Lung (tissue), 12 donors: ENCODE data around the gene TSPAN13. TPM values are rescaled to one million over a fixed set of nuclear protein-coding genes. Genes with fewer than 3 reads are reported as not detected.
A peak's percentile ranks its signal among the peaks of the same experiment; 100 is the strongest.

Experiments used
- ATAC-seq: fragments of 200-7000 bp; cut with Tn5 transposase; one replicate; pipeline ENCODE4 v1.9.1; 2020; ENCODE audit warnings: moderate number of reproducible peaks; ENCODE audit not compliant: insufficient read depth, low FRiP score
- DNase-seq, 3 donors: peaks; one replicate each; pipeline ENCODE4 v3.0.0-alpha.2; 2013 to 2017
- H3K27ac ChIP-seq, 2 donors: one replicate each; pipeline ENCODE4 v1.5.1; 2013; ENCODE audit warnings: mild to moderate bottlenecking in 2 of 2, moderate library complexity in 2 of 2, control low read depth in 1 of 2, inconsistent platforms in 1 of 2, low read depth in 1 of 2, low read length in 1 of 2
- H3K27me3 ChIP-seq, 3 donors: one replicate each; pipeline ENCODE4 v1.5.1; 2013; ENCODE audit warnings: low read length in 2 of 3; ENCODE audit not compliant: control insufficient read depth in 3 of 3, insufficient read depth in 3 of 3
- H3K36me3 ChIP-seq, 4 donors: one replicate each; pipeline ENCODE4 v1.5.1; 2013; ENCODE audit warnings: low read length in 4 of 4, mild to moderate bottlenecking in 1 of 4, moderate library complexity in 1 of 4; ENCODE audit not compliant: control insufficient read depth in 4 of 4, insufficient read depth in 4 of 4
- H3K4me1 ChIP-seq, 5 donors: one replicate each; pipeline ENCODE4 v1.5.1; 2013; ENCODE audit warnings: low read length in 5 of 5, mild to moderate bottlenecking in 2 of 5, moderate library complexity in 1 of 5; ENCODE audit not compliant: control insufficient read depth in 5 of 5, insufficient read depth in 5 of 5
- H3K4me3 ChIP-seq: one replicate; pipeline ENCODE4 v1.5.1; 2013; ENCODE audit warnings: mild to moderate bottlenecking, control low read depth, moderate library complexity
- H3K9ac ChIP-seq, 2 donors: one replicate each; pipeline ENCODE4 v1.5.1; 2013; ENCODE audit warnings: low read length in 2 of 2, control low read depth in 1 of 2; ENCODE audit not compliant: insufficient read depth in 1 of 2
- H3K9me3 ChIP-seq, 4 donors: one replicate each; pipeline ENCODE4 v1.5.1; 2013; ENCODE audit warnings: low read length in 3 of 4, mild to moderate bottlenecking in 1 of 4, moderate library complexity in 1 of 4; ENCODE audit not compliant: control insufficient read depth in 4 of 4, insufficient read depth in 3 of 4
- WGBS, 2 donors: extraction: QIAGEN DNeasy Blood & Tissue Kit; methylation state at CpG; one replicate each; pipeline ENCODE4 v1.1.7; 2013; 5-methylcytosine and 5-hydroxymethylcytosine counted together
- polyA plus RNA-seq, 2 donors: library from polyadenylated mRNA; stranded (reverse); fragments of 200-250 nt; gene quantifications; one replicate each; pipeline ENCODE4 v1.2.1, GENCODE V29; 2013
- total RNA-seq, 2 donors: library from RNA; depleted of rRNA in 1 of 2; stranded (reverse); fragments of >200 nt in 1 of 2; gene quantifications; one replicate each; pipeline ENCODE4 v1.2.1, GENCODE V29; 2014 to 2021
- TF ChIP-seq, protein P1 (sequence below): IDR thresholded peaks from 2 replicates; pipeline ENCODE4 v1.5.1; 2012; ENCODE audit warnings: mild to moderate bottlenecking; ENCODE audit errors: control extremely low read depth, extremely low read depth
- donor health status: control.
- donor health status: control.
- donor health status: Bipolar disorder and iron deficiency.
- donor health status: healthy.
- donor health status: DM: yes; HTN: yes; CAD: no.

The TSPAN13 gene
- total and polyA plus RNA-seq, 4 donors, result 81.1 to 143 (median 125) TPM

- no peak overlapping the region for H3K27ac ChIP-seq
- no peaks in the 10 kb centered on the region for H3K9me3 ChIP-seq
- H3K36me3 ChIP-seq, result peaks cover 0 to 7% (median 0%) of the 10 kb centered on the region in 4 donors
- WGBS, 2 donors, result 59 to 73% methylated on average over 4 of the region's 4 CpGs
- ATAC-seq (no peak), DNase-seq (peak in 2 of 3 donors; percentile 35 to 65)
- TF ChIP-seq, protein P1, sequence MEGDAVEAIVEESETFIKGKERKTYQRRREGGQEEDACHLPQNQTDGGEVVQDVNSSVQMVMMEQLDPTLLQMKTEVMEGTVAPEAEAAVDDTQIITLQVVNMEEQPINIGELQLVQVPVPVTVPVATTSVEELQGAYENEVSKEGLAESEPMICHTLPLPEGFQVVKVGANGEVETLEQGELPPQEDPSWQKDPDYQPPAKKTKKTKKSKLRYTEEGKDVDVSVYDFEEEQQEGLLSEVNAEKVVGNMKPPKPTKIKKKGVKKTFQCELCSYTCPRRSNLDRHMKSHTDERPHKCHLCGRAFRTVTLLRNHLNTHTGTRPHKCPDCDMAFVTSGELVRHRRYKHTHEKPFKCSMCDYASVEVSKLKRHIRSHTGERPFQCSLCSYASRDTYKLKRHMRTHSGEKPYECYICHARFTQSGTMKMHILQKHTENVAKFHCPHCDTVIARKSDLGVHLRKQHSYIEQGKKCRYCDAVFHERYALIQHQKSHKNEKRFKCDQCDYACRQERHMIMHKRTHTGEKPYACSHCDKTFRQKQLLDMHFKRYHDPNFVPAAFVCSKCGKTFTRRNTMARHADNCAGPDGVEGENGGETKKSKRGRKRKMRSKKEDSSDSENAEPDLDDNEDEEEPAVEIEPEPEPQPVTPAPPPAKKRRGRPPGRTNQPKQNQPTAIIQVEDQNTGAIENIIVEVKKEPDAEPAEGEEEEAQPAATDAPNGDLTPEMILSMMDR, result no peak
- no peaks in the 10 kb centered on the region for H3K27me3 ChIP-seq
- H3K4me3 ChIP-seq, result no peak overlapping the region
- no peak overlapping the region for H3K9ac ChIP-seq
- peaks cover 0 to 4% (median 0%) of the 10 kb centered on the region in 5 donors for H3K4me1 ChIP-seq
These were observed 32.7 kb downstream of the TSPAN13 start for GRCh38 chr7:16786257-16786656.

DNA sequence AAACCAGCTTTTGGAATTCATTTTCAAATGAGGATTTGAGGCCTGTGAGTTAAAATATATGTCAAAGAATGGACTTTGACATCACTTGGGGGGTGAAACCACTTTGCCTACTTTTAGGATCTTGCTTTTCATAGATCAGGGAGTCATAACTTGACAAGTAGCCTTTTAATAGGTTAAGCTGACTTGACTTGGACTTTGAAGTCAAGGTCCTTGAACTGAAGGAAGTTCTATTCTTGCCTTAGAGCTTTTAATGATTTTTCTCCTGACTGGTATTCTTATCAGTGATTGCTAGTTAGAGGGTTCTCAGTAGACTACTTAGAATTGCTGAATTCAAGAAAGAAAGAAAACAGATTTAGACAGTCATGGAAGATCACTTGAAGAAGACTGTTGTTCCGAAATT is 33.6 kb downstream of the TSPAN13 start:
- H3K27ac ChIP-seq, result no peak overlapping the region
- peaks cover 0 to 4% (median 0%) of the 10 kb centered on the region in 5 donors for H3K4me1 ChIP-seq
- ATAC-seq (no peak), DNase-seq (no peak)
- no peak overlapping the region for H3K9ac ChIP-seq
- no peak overlapping the region for H3K4me3 ChIP-seq
- WGBS, 2 donors, result 77 to 92% methylated on average over 1 of the region's 1 CpG
- peaks cover 0 to 3% (median 0%) of the 10 kb centered on the region in 4 donors for H3K36me3 ChIP-seq
- no peaks in the 10 kb centered on the region for H3K9me3 ChIP-seq
- no peaks in the 10 kb centered on the region for H3K27me3 ChIP-seq
- TF ChIP-seq, protein P1, result no peak

GRCh38 chr7:16791071-16791470 is 37.5 kb downstream of the TSPAN13 start:
- H3K4me3 ChIP-seq, result no peak overlapping the region
- H3K36me3 ChIP-seq, result no peaks in the 10 kb centered on the region
- H3K27ac ChIP-seq, result no peak overlapping the region
- ATAC-seq (no peak), DNase-seq (no peak)
- TF ChIP-seq, protein P1, result no peak
- H3K27me3 ChIP-seq, result no peaks in the 10 kb centered on the region
- H3K4me1 ChIP-seq, result no peaks in the 10 kb centered on the region
- H3K9ac ChIP-seq, result no peak overlapping the region
- 56 to 60% methylated on average over 1 of the region's 1 CpG for WGBS, 2 donors
- no peaks in the 10 kb centered on the region for H3K9me3 ChIP-seq

- H3K27ac ChIP-seq, result no peak overlapping the region
- no peak for ATAC-seq
- H3K9ac ChIP-seq, result no peak overlapping the region
- no peaks in the 10 kb centered on the region for H3K27me3 ChIP-seq
- WGBS, 2 donors, result 81 to 84% methylated on average over 5 of the region's 5 CpGs
- H3K9me3 ChIP-seq, result no peaks in the 10 kb centered on the region
- no peak overlapping the region for H3K4me3 ChIP-seq
- no peak for DNase-seq
- H3K36me3 ChIP-seq, result no peaks in the 10 kb centered on the region
- TF ChIP-seq, protein P1, result no peak
- no peaks in the 10 kb centered on the region for H3K4me1 ChIP-seq
These were observed 38.5 kb downstream of the TSPAN13 start for GRCh38 chr7:16791905-16792698.
